Neutrophil (primary cell): ENCODE measurements around the gene TEX29.

Experiments used
- H3K27ac ChIP-seq: fragments of 200-600 bp; sonication (generic); 2 replicates; pipeline ENCODE4 v1.5.1; 2016; ENCODE audit warnings: mild to moderate bottlenecking, moderate library complexity
- H3K27me3 ChIP-seq: fragments of 200-600 bp; sonication (generic); 2 replicates; pipeline ENCODE4 v1.6.0; 2016; ENCODE audit warnings: mild to moderate bottlenecking
- H3K36me3 ChIP-seq: fragments of 200-600 bp; sonication (generic); 2 replicates; pipeline ENCODE4 v1.5.1; 2017
- H3K4me1 ChIP-seq, 2 experiments: fragments of 200-600 bp in 1 of 2; sonication (generic) in 1 of 2; 1 replicate in 1 of 2; 2 replicates in 1 of 2; pipeline versions ENCODE4 v1.5.1 to v1.6.1; 2013 to 2016; ENCODE audit warnings: low read depth in 1 of 2, low read length in 1 of 2, mild to moderate bottlenecking in 1 of 2, moderate library complexity in 1 of 2; ENCODE audit not compliant: control insufficient read depth in 1 of 2, insufficient read depth in 1 of 2
- H3K4me3 ChIP-seq, 2 experiments: fragments of 200-600 bp in 1 of 2; sonication (generic) in 1 of 2; 1 replicate in 1 of 2; 2 replicates in 1 of 2; pipeline ENCODE4 v1.5.1; 2013 to 2016; ENCODE audit warnings: low read depth in 1 of 2, low read length in 1 of 2, mild to moderate bottlenecking in 1 of 2, moderate library complexity in 1 of 2
- H3K9me3 ChIP-seq: fragments of 200-600 bp; sonication (generic); 2 replicates; pipeline ENCODE4 v1.5.1; 2016
- TF ChIP-seq, protein P1 (sequence below): fragments of 200-600 bp; sonication (generic); IDR thresholded peaks from 2 replicates; pipeline ENCODE4 v1.5.1; 2016; ENCODE audit warnings: antibody characterized with exemption

The TEX29 gene

DNA sequence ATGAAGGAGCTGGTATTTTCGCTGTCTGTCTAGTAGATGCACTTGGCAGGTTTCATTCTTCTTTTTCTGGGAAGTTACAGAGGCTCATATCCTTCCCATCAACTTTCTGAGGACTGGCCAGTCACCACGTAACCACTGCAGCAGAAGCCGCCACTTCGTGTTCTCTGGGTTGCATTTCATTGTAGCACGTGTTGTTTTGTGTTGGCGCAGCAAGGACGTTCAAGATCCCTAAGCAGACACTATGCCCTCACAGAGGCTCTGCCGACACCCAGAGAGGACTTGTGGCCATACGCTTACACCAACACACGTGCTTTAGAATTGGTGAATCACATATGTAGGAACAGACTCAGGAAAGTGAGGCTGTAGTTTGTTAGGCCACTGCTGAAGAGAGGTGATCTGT is 42.2 kb upstream of the TEX29 start:
- TF ChIP-seq, protein P1, sequence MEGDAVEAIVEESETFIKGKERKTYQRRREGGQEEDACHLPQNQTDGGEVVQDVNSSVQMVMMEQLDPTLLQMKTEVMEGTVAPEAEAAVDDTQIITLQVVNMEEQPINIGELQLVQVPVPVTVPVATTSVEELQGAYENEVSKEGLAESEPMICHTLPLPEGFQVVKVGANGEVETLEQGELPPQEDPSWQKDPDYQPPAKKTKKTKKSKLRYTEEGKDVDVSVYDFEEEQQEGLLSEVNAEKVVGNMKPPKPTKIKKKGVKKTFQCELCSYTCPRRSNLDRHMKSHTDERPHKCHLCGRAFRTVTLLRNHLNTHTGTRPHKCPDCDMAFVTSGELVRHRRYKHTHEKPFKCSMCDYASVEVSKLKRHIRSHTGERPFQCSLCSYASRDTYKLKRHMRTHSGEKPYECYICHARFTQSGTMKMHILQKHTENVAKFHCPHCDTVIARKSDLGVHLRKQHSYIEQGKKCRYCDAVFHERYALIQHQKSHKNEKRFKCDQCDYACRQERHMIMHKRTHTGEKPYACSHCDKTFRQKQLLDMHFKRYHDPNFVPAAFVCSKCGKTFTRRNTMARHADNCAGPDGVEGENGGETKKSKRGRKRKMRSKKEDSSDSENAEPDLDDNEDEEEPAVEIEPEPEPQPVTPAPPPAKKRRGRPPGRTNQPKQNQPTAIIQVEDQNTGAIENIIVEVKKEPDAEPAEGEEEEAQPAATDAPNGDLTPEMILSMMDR = no peak
- Histone ChIP-seq H3K27me3 (no peaks in the 10 kb centered on the region), H3K4me3 (no peak overlapping the region), H3K4me1 (no peaks in the 10 kb centered on the region), H3K27ac (no peak overlapping the region), H3K9me3 (no peaks in the 10 kb centered on the region), H3K36me3 (peaks cover 82% of the 10 kb centered on the region)

DNA sequence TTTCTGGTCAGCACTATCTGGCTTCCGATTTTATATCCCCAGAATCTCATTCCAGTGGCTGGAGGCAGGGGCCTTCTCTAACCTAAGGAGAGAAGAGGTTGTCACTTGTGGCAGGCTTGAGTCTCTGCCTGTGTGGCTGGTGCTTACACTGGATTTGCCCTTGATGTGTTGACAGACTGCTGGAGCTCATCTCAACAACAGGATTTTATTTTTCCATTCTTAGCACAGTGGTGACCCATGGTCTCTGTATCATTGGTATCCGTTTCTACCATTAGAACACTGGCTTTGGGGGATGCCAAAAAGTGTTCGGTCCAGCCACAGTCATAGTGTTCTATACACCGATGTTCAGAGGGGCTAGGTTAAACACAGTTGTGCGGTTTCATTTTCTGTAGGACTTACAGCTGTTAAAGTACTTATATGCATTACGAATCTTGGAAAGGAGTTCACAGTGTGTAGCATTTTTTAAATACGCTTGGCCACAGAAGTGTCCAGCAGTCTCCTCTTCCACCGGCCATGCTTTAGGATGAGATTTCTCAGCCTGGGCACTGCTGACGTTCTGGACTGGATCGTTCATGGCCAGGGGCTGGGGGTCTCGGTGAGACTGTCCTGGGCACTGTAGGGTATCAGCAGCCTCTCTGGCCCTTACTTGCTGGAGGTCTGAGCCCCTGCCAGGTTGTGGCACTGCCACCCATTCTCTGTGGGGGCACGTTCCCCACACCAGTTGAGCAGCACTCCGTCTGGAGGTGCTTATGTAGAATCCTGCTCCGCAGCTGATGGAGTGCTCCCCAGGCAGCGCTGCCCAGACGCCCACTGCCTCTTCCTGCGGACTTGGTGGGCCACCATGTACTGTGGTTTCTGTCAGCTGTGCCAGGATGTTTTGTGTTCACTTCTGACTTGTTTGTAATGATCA is 41.4 kb upstream of the TEX29 start:
- no peaks in the 10 kb centered on the region for H3K4me1 ChIP-seq
- no peaks in the 10 kb centered on the region for H3K27me3 ChIP-seq
- H3K27ac ChIP-seq = no peak overlapping the region
- H3K4me3 ChIP-seq = no peak overlapping the region
- H3K36me3 ChIP-seq = peaks cover 82% of the 10 kb centered on the region
- TF ChIP-seq, protein P1 = no peak
- no peaks in the 10 kb centered on the region for H3K9me3 ChIP-seq

DNA sequence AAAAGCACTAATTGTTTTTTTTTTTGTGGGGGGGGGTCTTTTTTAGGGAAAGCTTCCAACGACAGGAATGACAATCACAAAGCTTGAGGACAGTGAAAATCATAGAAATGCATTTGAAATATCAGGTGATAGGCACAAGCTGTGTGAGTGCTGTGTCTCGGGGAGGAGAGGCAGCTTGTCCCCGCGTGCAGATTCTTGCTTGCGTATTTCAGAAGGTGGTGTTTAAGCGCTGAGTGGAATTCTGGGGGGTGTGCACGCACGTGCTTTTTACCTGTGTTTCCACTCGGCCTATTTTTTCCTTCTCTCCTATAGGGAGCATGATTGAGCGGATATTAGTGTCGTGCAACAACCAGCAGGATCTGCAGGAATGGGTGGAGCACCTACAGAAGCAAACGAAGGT is 40.2 kb upstream of the TEX29 start:
- H3K36me3 ChIP-seq = peaks cover 86% of the 10 kb centered on the region
- H3K4me3 ChIP-seq = no peak overlapping the region
- TF ChIP-seq, protein P1 = no peak

DNA sequence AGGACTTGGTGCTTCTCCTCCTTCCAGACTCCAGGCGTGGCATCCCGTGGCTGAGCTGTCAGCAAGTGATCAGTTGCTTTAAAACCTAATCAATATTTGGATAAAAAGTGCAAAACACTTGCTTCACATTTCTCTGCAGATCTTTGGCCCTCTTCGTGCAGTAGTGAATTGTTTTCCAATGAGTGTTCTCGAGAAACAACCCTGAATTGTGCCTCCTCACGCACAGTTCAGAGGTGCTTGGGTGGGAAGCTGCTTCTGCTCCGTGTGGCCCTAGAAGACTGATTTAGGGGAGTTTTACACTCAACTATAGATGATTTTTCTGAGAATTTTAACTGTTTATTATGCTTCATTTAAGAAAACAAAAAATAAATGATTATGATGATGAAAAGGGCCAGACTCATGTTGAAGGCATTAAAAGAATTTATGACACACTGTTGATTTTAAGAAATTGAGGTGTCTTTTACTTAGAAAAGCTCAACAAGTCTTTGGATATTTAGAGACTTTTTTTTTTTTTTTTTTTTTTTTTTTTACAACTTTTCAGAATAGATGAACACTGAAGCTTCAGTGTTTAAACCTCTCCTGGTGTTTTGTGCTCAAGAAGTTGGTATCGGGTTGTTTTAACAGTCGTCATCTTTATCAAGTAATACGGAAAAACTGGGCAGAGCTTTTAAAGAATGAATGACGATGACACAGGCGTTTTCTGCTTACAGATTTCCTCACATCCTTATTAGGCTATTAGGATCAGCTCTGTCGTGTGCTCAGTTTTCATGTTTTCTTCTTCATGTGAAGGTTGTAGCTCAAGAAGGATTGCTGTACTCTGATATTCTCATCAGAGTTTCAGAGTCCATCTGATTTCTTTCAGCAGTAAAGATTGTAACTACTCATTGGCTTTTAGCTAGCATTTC is 39.5 kb upstream of the TEX29 start:
- no peaks in the 10 kb centered on the region for H3K9me3 ChIP-seq
- H3K27me3 ChIP-seq = no peaks in the 10 kb centered on the region
- TF ChIP-seq, protein P1 = no peak
- no peaks in the 10 kb centered on the region for H3K4me1 ChIP-seq
- H3K4me3 ChIP-seq = no peak overlapping the region
- H3K27ac ChIP-seq = no peak overlapping the region
- H3K36me3 ChIP-seq = peaks cover 85% of the 10 kb centered on the region

More for the DNA sequence above, 40.2 kb upstream of the TEX29 start:
- no peak overlapping the region for H3K27ac ChIP-seq
- no peaks in the 10 kb centered on the region for H3K4me1 ChIP-seq
- H3K27me3 ChIP-seq = no peaks in the 10 kb centered on the region
- H3K9me3 ChIP-seq = no peaks in the 10 kb centered on the region

DNA sequence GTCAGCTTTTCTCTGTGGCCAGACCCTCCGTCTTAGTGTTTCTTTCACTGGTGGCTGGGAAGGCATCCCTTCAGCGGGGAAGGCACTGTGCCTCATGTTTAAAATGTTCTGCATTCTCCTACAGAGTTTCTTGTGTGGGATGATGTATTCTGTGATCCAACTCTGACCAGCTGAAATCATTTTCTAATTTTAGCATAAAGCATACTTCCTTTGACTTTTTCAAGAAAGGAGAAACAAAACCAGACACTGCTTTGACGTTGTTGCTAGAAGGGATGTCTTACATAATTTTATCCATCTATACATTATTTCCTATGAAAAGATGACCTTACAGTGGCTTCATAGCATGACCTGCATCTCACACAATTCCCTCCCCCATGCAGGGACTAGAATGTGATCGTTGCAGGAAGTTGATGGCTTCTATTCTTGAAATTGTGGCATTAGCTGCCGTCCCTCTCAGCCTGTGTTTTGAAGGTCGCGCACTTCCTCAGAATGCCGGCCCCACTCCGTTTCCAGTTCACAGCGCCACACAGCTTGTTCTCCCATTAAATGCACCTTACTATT is 38.6 kb upstream of the TEX29 start:
- Histone ChIP-seq H3K4me3 (no peak overlapping the region), H3K36me3 (peaks cover 88% of the 10 kb centered on the region), H3K4me1 (no peaks in the 10 kb centered on the region), H3K9me3 (no peaks in the 10 kb centered on the region), H3K27ac (no peak overlapping the region), H3K27me3 (no peaks in the 10 kb centered on the region)
- TF ChIP-seq, protein P1 = no peak
